Measurements from ENCODE around the gene SPATC1L. TPM values are rescaled to one million over a fixed set of nuclear protein-coding genes. Genes with fewer than 3 reads are reported as not detected.

Gene SPATC1L
- total and polyA plus RNA-seq, 7 experiments from 2014 or later, result 3.7 to 17.9 (median 11.4) TPM

DNA sequence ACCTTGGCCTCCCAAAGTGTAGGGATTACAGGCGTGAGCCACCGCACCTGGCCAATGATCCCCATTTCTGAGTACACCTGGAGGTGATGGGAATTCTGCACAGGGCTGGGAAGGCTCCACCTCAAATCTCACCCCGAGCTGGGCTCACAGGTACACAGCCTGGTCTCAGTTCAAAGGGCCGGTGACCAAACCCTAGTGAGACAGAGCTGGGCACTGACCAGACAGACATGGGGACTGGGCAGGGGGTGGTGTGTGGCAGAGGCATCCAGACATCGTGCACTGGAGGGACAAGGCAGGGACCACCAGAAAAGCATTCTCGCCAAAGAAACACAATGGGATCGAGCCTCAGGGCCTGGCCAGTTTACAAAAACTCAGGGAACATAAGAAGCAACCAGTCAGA is 27.1 kb upstream of the SPATC1L start:
- Mint-ChIP-seq H3K27me3 (no peaks in the 10 kb centered on the region), H3K36me3 (peaks cover 0 to 6% (median 3%) of the 10 kb centered on the region in 5 donors), H3K9me3 (no peaks in the 10 kb centered on the region), H3K4me3 (no peak overlapping the region), H3K4me1 (peaks cover 0 to 3% (median 0%) of the 10 kb centered on the region in 7 donors), H3K27ac (no peak overlapping the region)
- no peak overlapping the region for H3K27ac ChIP-seq (ENCODE audit: low read depth, low read length)
- H3K9me3 ChIP-seq (ENCODE audit: control insufficient read depth in 2 of 3, low read length in 3 of 3), result no peaks in the 10 kb centered on the region
- H3K4me1 ChIP-seq (ENCODE audit: control insufficient read depth in 2 of 2, insufficient read depth in 2 of 2, low read length in 2 of 2), result no peaks in the 10 kb centered on the region
- ATAC-seq, result no peak
- ChIA-PET POLR2A (no interaction called here), CTCF (no interaction called here)
- peaks cover 0 to 76% (median 0%) of the 10 kb centered on the region in 3 experiments for H3K36me3 ChIP-seq (ENCODE audit: control insufficient read depth in 2 of 3, insufficient read depth in 3 of 3, low read length in 3 of 3)
- no peak overlapping the region for H3K4me3 ChIP-seq (ENCODE audit: low read length)
- no peaks in the 10 kb centered on the region for H3K27me3 ChIP-seq (ENCODE audit: control insufficient read depth in 2 of 2, insufficient read depth in 2 of 2, low read length in 2 of 2)
- intact Hi-C loops (cut with micrococcal nuclease), result no loop called here
- no peak for DNase-seq

DNA sequence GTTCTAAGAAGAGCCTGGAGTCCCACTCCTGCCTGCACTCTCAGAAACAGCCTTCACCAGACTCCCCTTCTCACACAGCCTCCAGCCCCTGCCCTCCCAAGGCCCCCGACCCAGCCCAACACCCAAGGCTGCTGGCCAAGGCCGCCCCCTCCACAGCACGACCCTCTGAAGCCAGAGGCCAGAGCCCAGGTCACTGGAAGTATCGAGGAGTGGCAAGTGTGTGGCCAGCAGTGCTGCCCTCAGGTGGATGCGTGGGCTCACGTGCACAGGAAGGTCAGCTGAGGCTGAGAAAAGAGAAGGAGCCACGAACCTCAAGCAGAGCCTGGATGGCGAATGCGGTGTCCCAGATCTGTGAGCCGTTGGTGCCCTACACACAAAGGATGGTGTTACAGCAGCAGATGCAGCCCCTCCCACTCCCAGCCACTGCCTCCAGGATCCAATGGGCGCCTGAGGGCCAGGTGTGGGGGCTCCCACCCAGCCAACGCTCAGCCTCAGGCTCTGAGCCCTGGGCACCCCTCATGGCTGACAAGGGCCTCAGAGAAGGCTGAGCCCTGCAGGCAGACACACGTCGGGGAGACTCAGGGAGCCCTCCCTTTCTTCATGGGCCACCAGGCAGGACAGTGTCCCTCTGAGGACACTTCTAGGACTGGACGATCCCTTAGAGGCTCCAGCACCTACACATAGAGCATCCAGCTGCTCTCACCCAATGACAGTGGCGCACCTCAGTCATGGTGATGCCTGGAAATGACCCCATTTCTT is 26.3 kb upstream of the SPATC1L start:
- Histone ChIP-seq H3K4me3 (ENCODE audit: low read length) (no peak overlapping the region), H3K4me1 (ENCODE audit: control insufficient read depth in 2 of 2, insufficient read depth in 2 of 2, low read length in 2 of 2) (no peaks in the 10 kb centered on the region), H3K27me3 (ENCODE audit: control insufficient read depth in 2 of 2, insufficient read depth in 2 of 2, low read length in 2 of 2) (no peaks in the 10 kb centered on the region), H3K27ac (ENCODE audit: low read depth, low read length) (no peak overlapping the region), H3K36me3 (ENCODE audit: control insufficient read depth in 2 of 3, insufficient read depth in 3 of 3, low read length in 3 of 3) (peaks cover 0 to 76% (median 0%) of the 10 kb centered on the region in 3 experiments), H3K9me3 (ENCODE audit: control insufficient read depth in 2 of 3, low read length in 3 of 3) (no peaks in the 10 kb centered on the region)
- intact Hi-C loops (cut with micrococcal nuclease), result no loop called here
- no peak for ATAC-seq
- Mint-ChIP-seq H3K4me1 (no peaks in the 10 kb centered on the region), H3K9me3 (no peaks in the 10 kb centered on the region), H3K27me3 (no peaks in the 10 kb centered on the region), H3K27ac (no peak overlapping the region), H3K4me3 (no peak overlapping the region), H3K36me3 (peaks cover 0 to 12% (median 3%) of the 10 kb centered on the region in 5 donors)
- ChIA-PET POLR2A (interaction anchor here (0.7 kb wide), 1 partner anchor 10 kb away, joined by 4 read pairs; no protein-coding TSS in a partner anchor), CTCF (no interaction called here)
- DNase-seq, result no peak

DNA sequence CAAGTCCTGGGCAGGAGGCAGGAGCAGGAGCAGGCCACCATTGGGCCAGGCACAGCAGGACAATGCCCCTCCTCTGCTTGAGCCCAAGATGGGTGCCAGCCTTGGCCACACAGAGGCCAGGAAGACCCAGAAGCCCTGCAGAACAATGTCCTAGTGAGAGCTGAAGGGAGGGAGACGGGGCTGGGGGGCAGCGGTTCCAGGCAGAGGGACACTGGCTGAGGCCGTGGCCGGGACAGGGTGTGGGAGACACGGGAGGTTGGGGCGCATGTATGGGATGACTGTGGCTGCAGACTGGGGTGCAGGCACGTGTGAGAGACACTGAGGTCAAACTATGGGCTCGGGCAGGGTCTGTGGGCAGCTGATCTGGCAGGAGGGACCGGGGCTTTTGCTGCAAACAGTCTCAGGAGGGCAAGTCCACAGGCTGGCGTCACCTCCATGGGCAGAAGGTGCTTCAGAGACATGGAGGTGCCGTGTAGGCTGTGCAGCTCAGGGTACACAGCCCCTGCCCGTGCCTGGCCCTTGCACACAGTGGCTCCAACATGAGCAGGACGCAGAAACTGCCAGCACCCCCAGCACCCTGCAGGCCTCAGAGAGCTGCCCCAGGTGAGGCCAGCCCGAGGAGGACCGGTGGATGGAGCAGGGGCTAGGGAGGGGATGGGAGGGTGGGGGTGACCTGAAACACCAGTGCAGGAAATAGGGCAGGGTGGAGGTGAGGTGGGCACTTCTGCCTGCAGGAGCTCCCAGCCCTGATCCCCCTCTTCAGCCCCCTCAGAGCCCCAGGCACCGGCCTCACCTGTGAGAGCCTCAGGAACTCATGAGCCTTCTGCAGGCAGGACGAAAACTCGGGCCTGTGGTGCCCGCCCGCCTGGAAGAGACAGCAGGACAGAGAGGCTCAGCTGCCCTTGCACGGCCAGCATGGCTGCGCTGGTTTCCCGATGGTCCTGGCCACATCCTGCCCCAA is 24.8 kb upstream of the SPATC1L start:
- DNase-seq, result no peak
- H3K4me3 Mint-ChIP-seq, result no peak overlapping the region
- peaks cover 0 to 75% (median 0%) of the 10 kb centered on the region in 3 experiments for H3K36me3 ChIP-seq (ENCODE audit: control insufficient read depth in 2 of 3, insufficient read depth in 3 of 3, low read length in 3 of 3)
- H3K4me3 ChIP-seq (ENCODE audit: low read length), result no peak overlapping the region
- no peaks in the 10 kb centered on the region for H3K9me3 Mint-ChIP-seq
- ChIA-PET CTCF (no interaction called here), POLR2A (interaction anchor here (0.6 kb wide), 1 partner anchor 81 kb away, joined by 4 read pairs; no protein-coding TSS in a partner anchor)
- no peaks in the 10 kb centered on the region for H3K9me3 ChIP-seq (ENCODE audit: control insufficient read depth in 2 of 3, low read length in 3 of 3)
- H3K27me3 ChIP-seq (ENCODE audit: control insufficient read depth in 2 of 2, insufficient read depth in 2 of 2, low read length in 2 of 2), result no peaks in the 10 kb centered on the region
- intact Hi-C loops (cut with micrococcal nuclease), result no loop called here
- no peaks in the 10 kb centered on the region for H3K4me1 ChIP-seq (ENCODE audit: control insufficient read depth in 2 of 2, insufficient read depth in 2 of 2, low read length in 2 of 2)
- H3K27me3 Mint-ChIP-seq, result no peaks in the 10 kb centered on the region
- H3K36me3 Mint-ChIP-seq, result peaks cover 0 to 17% (median 3%) of the 10 kb centered on the region in 5 donors
- H3K27ac Mint-ChIP-seq, result peak overlapping the region in 1 of 9 donors; percentile 65
- H3K27ac ChIP-seq (ENCODE audit: low read depth, low read length), result no peak overlapping the region
- no peaks in the 10 kb centered on the region for H3K4me1 Mint-ChIP-seq
- ATAC-seq, result no peak

DNA sequence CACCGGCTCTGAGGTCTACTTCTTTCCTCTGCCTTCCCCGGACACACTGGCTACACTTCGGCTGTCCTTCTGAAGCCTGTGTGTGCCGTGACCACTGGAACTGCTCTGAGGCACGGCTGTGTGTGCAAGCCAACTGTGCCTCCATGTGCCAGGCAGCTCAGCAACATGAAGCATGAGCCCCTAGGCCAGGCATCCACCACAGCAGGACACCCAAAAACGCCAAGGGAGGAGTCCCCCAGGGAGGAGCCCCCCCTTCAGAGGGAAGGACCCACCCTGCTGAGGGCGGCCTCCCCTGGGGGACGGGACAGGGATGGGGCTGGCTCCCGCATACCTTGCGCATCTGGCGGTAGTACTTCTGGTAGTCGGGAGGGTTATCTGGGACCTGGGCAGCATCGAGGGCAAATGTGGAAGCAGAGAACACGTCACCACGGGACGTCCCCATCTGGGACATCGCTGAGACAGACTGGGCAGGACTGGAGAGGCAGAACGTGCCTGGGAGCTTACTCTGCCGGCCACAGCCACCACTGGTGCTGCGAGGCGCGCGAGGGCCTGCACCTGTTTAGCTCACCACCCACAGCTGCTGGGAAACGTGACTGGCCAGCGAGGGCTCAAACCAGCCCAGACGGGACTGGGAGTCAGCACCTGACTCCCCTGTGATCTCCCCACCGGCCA is 23.8 kb upstream of the SPATC1L start:
- Mint-ChIP-seq H3K9me3 (no peaks in the 10 kb centered on the region), H3K4me1 (no peaks in the 10 kb centered on the region), H3K36me3 (peaks cover 1 to 24% (median 7%) of the 10 kb centered on the region in 5 donors), H3K27me3 (no peaks in the 10 kb centered on the region), H3K27ac (peak overlapping the region in 3 of 9 donors; percentile 65 to 77 (median 67)), H3K4me3 (no peak overlapping the region)
- no peaks in the 10 kb centered on the region for H3K9me3 ChIP-seq (ENCODE audit: control insufficient read depth in 2 of 3, low read length in 3 of 3)
- no peaks in the 10 kb centered on the region for H3K4me1 ChIP-seq (ENCODE audit: control insufficient read depth in 2 of 2, insufficient read depth in 2 of 2, low read length in 2 of 2)
- POLR2A ChIA-PET, result no interaction called here
- H3K27ac ChIP-seq (ENCODE audit: low read depth, low read length), result no peak overlapping the region
- ATAC-seq (no peak), DNase-seq (no peak)
- CTCF ChIA-PET, result interaction anchor here (1.0 kb wide), 1 partner anchor 19 kb away, joined by 3 read pairs; no protein-coding TSS in a partner anchor
- no peaks in the 10 kb centered on the region for H3K27me3 ChIP-seq (ENCODE audit: control insufficient read depth in 2 of 2, insufficient read depth in 2 of 2, low read length in 2 of 2)
- H3K36me3 ChIP-seq (ENCODE audit: control insufficient read depth in 2 of 3, insufficient read depth in 3 of 3, low read length in 3 of 3), result peaks cover 0 to 75% (median 0%) of the 10 kb centered on the region in 3 experiments
- intact Hi-C loops (cut with micrococcal nuclease), result no loop called here
- no peak overlapping the region for H3K4me3 ChIP-seq (ENCODE audit: low read length)

DNA sequence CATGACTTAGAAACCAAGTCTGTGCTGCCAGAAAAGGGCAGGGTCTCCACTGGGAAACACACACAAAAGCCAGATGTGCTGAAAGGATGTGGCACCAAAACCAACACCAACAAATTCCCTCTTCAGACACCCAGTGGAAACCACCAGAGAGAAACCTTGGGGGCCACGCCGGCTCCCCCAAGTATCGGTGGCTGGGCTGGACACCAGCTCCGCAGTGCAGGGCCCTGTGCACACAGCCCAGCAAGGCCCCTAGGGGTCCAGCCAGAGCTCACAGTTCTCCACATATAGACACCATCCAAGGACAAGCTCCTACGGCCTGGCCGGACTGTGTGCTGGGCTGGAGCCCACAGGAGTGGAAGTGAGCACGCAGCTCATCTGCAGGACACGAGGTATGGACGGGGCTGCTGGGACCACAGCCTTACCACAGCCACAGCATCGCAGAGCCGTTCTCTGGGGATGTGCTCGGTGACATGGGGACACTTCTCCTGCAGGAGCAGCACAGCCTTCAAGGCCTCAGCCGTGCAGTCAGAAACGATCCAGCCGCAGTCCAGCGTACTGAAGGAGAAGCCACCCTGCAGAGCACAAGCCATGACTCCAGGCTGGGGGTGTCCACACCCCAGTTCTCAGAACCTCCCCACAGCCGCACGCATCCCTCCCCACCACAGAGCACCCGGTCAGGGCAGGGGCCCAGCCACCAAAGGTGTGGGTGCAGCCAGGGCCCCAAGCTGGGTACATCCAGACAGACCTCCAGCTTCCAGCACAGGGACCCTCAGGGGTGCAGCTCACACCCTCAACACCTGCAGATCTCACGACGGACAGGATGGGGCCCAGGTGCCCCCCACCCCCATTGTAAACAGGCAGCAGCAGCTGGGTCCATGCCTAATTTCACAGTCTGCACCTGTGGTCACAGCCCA is 23.0 kb upstream of the SPATC1L start:
- POLR2A ChIA-PET, result no interaction called here
- H3K4me1 Mint-ChIP-seq, result no peaks in the 10 kb centered on the region
- CTCF ChIA-PET, result interaction anchor here (1.0 kb wide), 1 partner anchor 19 kb away, joined by 3 read pairs; no protein-coding TSS in a partner anchor
- intact Hi-C loops (cut with micrococcal nuclease), result no loop called here
- H3K4me3 Mint-ChIP-seq, result no peak overlapping the region
- no peak overlapping the region for H3K27ac ChIP-seq (ENCODE audit: low read depth, low read length)
- H3K36me3 Mint-ChIP-seq, result peaks cover 1 to 30% (median 7%) of the 10 kb centered on the region in 5 donors
- DNase-seq, result no peak
- no peaks in the 10 kb centered on the region for H3K4me1 ChIP-seq (ENCODE audit: control insufficient read depth in 2 of 2, insufficient read depth in 2 of 2, low read length in 2 of 2)
- peaks cover 0 to 74% (median 0%) of the 10 kb centered on the region in 3 experiments for H3K36me3 ChIP-seq (ENCODE audit: control insufficient read depth in 2 of 3, insufficient read depth in 3 of 3, low read length in 3 of 3)
- no peaks in the 10 kb centered on the region for H3K27me3 ChIP-seq (ENCODE audit: control insufficient read depth in 2 of 2, insufficient read depth in 2 of 2, low read length in 2 of 2)
- no peaks in the 10 kb centered on the region for H3K9me3 Mint-ChIP-seq
- no peaks in the 10 kb centered on the region for H3K27me3 Mint-ChIP-seq
- no peaks in the 10 kb centered on the region for H3K9me3 ChIP-seq (ENCODE audit: control insufficient read depth in 2 of 3, low read length in 3 of 3)
- ATAC-seq, result no peak
- H3K4me3 ChIP-seq (ENCODE audit: low read length), result no peak overlapping the region
- H3K27ac Mint-ChIP-seq, result peak overlapping the region in 2 of 9 donors; percentile 65 to 77
